ENCODE results near the gene FOXK1. TPM values are rescaled to one million over a fixed set of nuclear protein-coding genes. Genes with fewer than 3 reads are reported as not detected.

Gene FOXK1
- total RNA-seq, 2 experiments from 2014 or later: 32.0 to 36.2 TPM

DNA sequence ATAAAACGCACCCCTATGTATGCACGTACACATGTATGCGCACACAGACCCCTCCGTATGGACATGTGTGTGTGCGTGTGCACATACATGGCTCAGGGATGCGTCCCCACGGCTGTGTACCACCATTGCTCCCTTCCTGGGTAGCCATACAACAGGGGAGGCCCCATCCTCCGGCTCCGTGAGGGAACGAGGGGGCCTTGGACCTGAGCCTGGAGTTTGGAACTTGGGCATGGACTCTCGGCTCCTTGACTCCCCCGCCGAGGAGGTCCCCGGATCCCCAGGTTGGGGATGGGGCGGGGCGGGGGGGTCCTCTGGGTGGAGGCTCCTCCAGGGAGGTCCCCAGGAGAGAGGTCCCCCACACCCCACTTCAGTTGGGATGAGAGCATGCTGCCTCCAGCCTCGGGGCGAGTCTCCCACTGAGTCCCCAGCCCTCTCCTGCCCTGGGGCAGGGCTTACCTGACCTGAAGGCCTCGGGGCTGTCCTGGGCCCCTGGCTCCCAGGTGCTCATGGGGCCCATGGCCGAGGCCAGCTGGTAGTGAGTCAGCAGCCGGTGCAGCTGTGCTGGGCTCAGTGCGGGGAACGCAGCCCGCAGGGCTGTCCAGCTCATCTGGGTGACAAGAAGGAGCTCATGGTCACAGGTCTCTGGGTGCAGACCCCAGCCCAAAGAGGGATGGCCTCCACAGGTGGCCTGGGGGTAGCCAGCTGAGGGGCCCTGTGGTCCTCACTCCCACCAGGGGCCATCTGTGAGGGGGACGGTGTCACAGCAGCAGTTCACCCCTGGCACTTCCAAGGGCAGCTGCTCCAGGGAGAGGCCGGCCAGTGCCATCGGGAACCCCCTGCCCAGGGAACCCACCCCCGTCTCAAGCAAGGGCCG, 123.3 kb downstream of the FOXK1 start:
- POLR2A ChIA-PET: interaction anchor here (0.6 kb wide), 1 partner anchor 601 kb away, joined by 3 read pairs; no protein-coding TSS in a partner anchor
- Mint-ChIP-seq H3K27ac (no peak overlapping the region), H3K4me3 (no peak overlapping the region), H3K36me3 (ENCODE audit: low read depth) (no peaks in the 10 kb centered on the region), H3K4me1 (peaks cover 3% of the 10 kb centered on the region), H3K9me3 (no peaks in the 10 kb centered on the region), H3K27me3 (peaks cover 21% of the 10 kb centered on the region)
- no peak for DNase-seq
- CTCF ChIA-PET: interaction anchor here (0.5 to 2.0 kb wide), 2 partner anchors 13 to 34 kb away, joined by 3 to 4 read pairs; no protein-coding TSS in a partner anchor

DNA sequence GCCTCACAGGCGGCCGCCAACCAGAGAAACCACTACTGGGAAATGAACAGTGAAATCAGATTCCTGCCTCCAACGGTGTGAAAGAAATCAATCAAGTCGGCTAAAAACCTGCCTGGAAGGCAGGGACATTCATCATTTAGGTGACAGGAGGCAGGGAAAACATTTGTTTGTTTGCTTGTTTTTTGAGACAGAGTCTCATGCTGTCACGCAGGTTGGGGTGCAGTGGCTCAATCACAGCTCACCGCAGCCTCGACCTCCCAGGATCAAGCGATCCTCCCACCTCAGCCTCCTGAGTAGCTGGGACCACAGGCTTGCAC, 123.8 kb downstream of the FOXK1 start:
- CTCF ChIA-PET: interaction anchor here (0.5 to 2.0 kb wide), 3 partner anchors 13 to 279 kb away, joined by 3 to 4 read pairs (median 3); no protein-coding TSS in a partner anchor
- Mint-ChIP-seq H3K4me3 (no peak overlapping the region), H3K36me3 (ENCODE audit: low read depth) (no peaks in the 10 kb centered on the region), H3K27me3 (peaks cover 22% of the 10 kb centered on the region), H3K9me3 (no peaks in the 10 kb centered on the region), H3K4me1 (peaks cover 3% of the 10 kb centered on the region), H3K27ac (no peak overlapping the region)
- POLR2A ChIA-PET: interaction anchor here (0.6 kb wide), 1 partner anchor 602 kb away, joined by 3 read pairs; no protein-coding TSS in a partner anchor
- no peak for DNase-seq

GRCh38 chr7:4806983-4807597, 125.0 kb downstream of the FOXK1 start:
- Mint-ChIP-seq H3K36me3 (ENCODE audit: low read depth) (no peaks in the 10 kb centered on the region), H3K4me1 (peaks cover 3% of the 10 kb centered on the region), H3K9me3 (no peaks in the 10 kb centered on the region), H3K4me3 (no peak overlapping the region), H3K27ac (no peak overlapping the region), H3K27me3 (peaks cover 22% of the 10 kb centered on the region)
- no peak for DNase-seq
- ChIA-PET CTCF (interaction anchor here (2.0 kb wide), 1 partner anchor 14 kb away, joined by 4 read pairs; no protein-coding TSS in a partner anchor), POLR2A (no interaction called here)

GRCh38 chr7:4807598-4808016, 125.5 kb downstream of the FOXK1 start:
- CTCF ChIA-PET: no interaction called here

GRCh38 chr7:4808026-4808425, 125.9 kb downstream of the FOXK1 start:
- Mint-ChIP-seq H3K4me3 (no peak overlapping the region), H3K9me3 (peaks cover 2% of the 10 kb centered on the region), H3K36me3 (ENCODE audit: low read depth) (no peaks in the 10 kb centered on the region), H3K4me1 (peaks cover 3% of the 10 kb centered on the region), H3K27me3 (peaks cover 25% of the 10 kb centered on the region), H3K27ac (no peak overlapping the region)
- ChIA-PET POLR2A (no interaction called here), CTCF (no interaction called here)
- no peak for DNase-seq

More at GRCh38 chr7:4807598-4808016, 125.5 kb downstream of the FOXK1 start:
- peaks cover 3% of the 10 kb centered on the region for H3K4me1 Mint-ChIP-seq
- no peak overlapping the region for H3K27ac Mint-ChIP-seq
- peaks cover 23% of the 10 kb centered on the region for H3K27me3 Mint-ChIP-seq
- POLR2A ChIA-PET: no interaction called here
- no peaks in the 10 kb centered on the region for H3K36me3 Mint-ChIP-seq (ENCODE audit: low read depth)
- DNase-seq: no peak
- H3K4me3 Mint-ChIP-seq: no peak overlapping the region
- H3K9me3 Mint-ChIP-seq: peaks cover under 1% of the 10 kb centered on the region

GRCh38 chr7:4808565-4808964, 126.5 kb downstream of the FOXK1 start:
- Mint-ChIP-seq H3K36me3 (ENCODE audit: low read depth) (no peaks in the 10 kb centered on the region), H3K27ac (no peak overlapping the region), H3K9me3 (peaks cover 2% of the 10 kb centered on the region), H3K4me1 (peaks cover 3% of the 10 kb centered on the region), H3K4me3 (no peak overlapping the region), H3K27me3 (peaks cover 28% of the 10 kb centered on the region)
- CTCF ChIA-PET: no interaction called here
- POLR2A ChIA-PET: no interaction called here
- no peak for DNase-seq

GRCh38 chr7:4809091-4809591, 127.0 kb downstream of the FOXK1 start:
- Mint-ChIP-seq H3K27ac (no peak overlapping the region), H3K9me3 (peaks cover 2% of the 10 kb centered on the region), H3K4me3 (peak overlapping the region; percentile 17), H3K36me3 (ENCODE audit: low read depth) (no peaks in the 10 kb centered on the region), H3K27me3 (peaks cover 32% of the 10 kb centered on the region), H3K4me1 (peaks cover 3% of the 10 kb centered on the region)
- CTCF ChIA-PET: interaction anchor here (1.5 kb wide), 1 partner anchor 21 kb away, joined by 3 read pairs; no protein-coding TSS in a partner anchor
- POLR2A ChIA-PET: no interaction called here
- DNase-seq: peak; percentile 23

DNA sequence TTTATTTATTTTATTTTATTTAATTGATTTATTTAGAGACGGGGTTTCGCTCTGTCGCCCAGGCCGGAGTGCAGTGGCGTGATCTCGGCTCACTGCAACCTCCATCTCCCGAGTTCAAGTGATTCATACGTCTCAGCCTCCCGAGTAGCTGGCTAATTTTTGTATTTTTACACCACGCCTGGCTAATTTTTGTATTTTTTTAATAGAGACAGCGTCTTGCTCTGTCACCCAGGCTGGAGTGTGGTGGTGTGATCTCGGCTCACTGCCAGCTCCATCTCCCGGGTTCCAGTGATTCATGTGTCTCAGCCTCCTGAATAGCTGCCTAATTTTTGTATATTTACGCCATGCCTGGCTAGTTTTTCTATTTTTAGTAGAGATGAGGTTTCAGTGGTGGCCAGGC, 127.6 kb downstream of the FOXK1 start:
- no peak overlapping the region for H3K4me3 Mint-ChIP-seq
- POLR2A ChIA-PET: no interaction called here

GRCh38 chr7:4814433-4814832, 132.3 kb downstream of the FOXK1 start:
- Mint-ChIP-seq H3K4me1 (no peaks in the 10 kb centered on the region), H3K36me3 (ENCODE audit: low read depth) (no peaks in the 10 kb centered on the region), H3K27me3 (peaks cover 12% of the 10 kb centered on the region), H3K9me3 (peaks cover 2% of the 10 kb centered on the region), H3K4me3 (no peak overlapping the region), H3K27ac (no peak overlapping the region)
- DNase-seq: no peak
- ChIA-PET CTCF (interaction anchor here (1.0 kb wide), 1 partner anchor 22 kb away, joined by 4 read pairs; no protein-coding TSS in a partner anchor), POLR2A (no interaction called here)

More for the DNA sequence above, 127.6 kb downstream of the FOXK1 start:
- DNase-seq: no peak
- no peak overlapping the region for H3K27ac Mint-ChIP-seq
- H3K27me3 Mint-ChIP-seq: peaks cover 32% of the 10 kb centered on the region
- peaks cover 3% of the 10 kb centered on the region for H3K4me1 Mint-ChIP-seq
- H3K9me3 Mint-ChIP-seq: peaks cover 2% of the 10 kb centered on the region
- CTCF ChIA-PET: interaction anchor here (1.5 kb wide), 1 partner anchor 20 kb away, joined by 3 read pairs; no protein-coding TSS in a partner anchor
- H3K36me3 Mint-ChIP-seq (ENCODE audit: low read depth): no peaks in the 10 kb centered on the region

DNA sequence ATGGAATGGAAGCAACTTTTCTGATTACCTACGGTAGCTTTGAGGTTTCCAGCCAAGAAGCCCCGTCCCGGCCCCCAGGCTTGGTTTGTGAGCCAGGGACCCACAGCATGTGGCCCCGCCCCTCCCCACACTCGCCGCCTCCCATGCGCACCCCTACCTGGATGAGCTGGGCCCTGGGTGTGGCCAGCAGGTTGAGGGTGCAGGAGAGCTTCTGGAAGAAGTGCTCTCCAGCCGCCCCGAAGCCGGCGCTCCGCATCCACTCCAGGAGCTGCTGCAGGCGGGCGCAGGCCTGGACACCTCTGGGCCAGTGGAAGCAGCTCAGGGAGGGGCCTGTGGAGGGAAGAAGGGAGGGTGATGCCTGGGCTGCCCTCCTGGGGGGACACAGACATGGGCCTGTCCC, 133.0 kb downstream of the FOXK1 start:
- Mint-ChIP-seq H3K36me3 (ENCODE audit: low read depth) (no peaks in the 10 kb centered on the region), H3K27me3 (peaks cover 12% of the 10 kb centered on the region), H3K27ac (no peak overlapping the region), H3K4me3 (no peak overlapping the region), H3K4me1 (no peaks in the 10 kb centered on the region), H3K9me3 (peaks cover 2% of the 10 kb centered on the region)
- no peak for DNase-seq
- POLR2A ChIA-PET: no interaction called here
- CTCF ChIA-PET: interaction anchor here (1.0 to 2.4 kb wide), 3 partner anchors 17 to 69 kb away, joined by 4 to 8 read pairs (median 4); partner anchors contain the start of gene RADIL

DNA sequence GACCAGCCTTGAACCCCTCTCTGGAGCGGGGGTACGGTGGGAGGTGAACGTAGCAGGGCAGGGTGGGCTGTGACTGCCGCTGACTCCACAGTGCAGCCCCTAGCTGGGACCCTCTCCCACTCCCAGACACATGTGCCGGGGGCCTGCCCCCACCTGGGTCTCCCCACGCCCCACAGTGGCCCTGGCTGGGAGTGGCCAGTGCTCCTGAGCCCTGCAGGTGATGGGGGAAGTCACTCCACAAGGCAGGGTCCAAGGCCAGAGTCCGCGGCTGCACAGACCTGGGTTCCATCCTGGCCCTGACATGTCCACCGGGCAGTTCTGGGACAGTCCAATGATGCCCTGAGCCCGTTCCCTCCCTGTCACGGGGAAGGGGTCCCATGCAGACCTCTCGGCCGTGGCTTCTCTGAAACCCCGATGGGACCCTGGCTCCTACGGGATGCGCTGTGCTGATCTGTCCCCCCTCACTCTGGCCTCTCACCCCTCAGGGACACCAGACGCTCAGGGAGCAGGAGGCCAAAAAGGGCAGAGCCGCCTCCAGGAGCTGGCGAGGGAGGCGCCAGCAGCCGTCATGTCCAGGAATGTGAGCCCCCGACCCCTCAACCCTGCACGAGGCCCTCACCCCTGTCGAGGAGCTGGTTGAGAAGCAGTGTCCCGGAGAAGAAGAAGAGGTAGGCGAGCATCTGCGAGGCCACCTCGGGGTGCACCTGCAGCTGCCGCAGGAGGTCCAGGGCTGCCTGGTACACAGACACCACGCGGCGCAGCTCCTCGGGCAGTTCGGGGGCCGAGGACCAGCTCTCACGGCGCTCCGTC, 133.7 kb downstream of the FOXK1 start:
- Mint-ChIP-seq H3K4me1 (no peaks in the 10 kb centered on the region), H3K27me3 (peaks cover 10% of the 10 kb centered on the region)

GRCh38 chr7:4816419-4817080, 134.5 kb downstream of the FOXK1 start:
- Mint-ChIP-seq H3K27ac (no peak overlapping the region), H3K9me3 (peaks cover 2% of the 10 kb centered on the region), H3K36me3 (ENCODE audit: low read depth) (no peaks in the 10 kb centered on the region), H3K4me1 (no peaks in the 10 kb centered on the region), H3K4me3 (no peak overlapping the region), H3K27me3 (peaks cover 10% of the 10 kb centered on the region)
- no peak for DNase-seq
- ChIA-PET POLR2A (no interaction called here), CTCF (interaction anchor here (1.3 to 2.4 kb wide), 3 partner anchors 13 to 67 kb away, joined by 4 to 8 read pairs (median 4); partner anchors contain the start of gene RADIL)

More for the DNA sequence above, 133.7 kb downstream of the FOXK1 start:
- POLR2A ChIA-PET: no interaction called here
- DNase-seq: no peak
- no peak overlapping the region for H3K27ac Mint-ChIP-seq
- H3K4me3 Mint-ChIP-seq: no peak overlapping the region
- H3K36me3 Mint-ChIP-seq (ENCODE audit: low read depth): no peaks in the 10 kb centered on the region
- CTCF ChIA-PET: interaction anchor here (1.0 to 2.4 kb wide), 4 partner anchors 14 to 68 kb away, joined by 4 to 8 read pairs (median 4); partner anchors contain the start of gene RADIL
- H3K9me3 Mint-ChIP-seq: peaks cover 2% of the 10 kb centered on the region
